Measurements from ENCODE around the gene ADAM11. TPM values are rescaled to one million over a fixed set of nuclear protein-coding genes. Genes with fewer than 3 reads are reported as not detected.
"Not testable (repeated sequence)": the region's sequence is repeated elsewhere in the genome, so short reads cannot be mapped to it uniquely, and the experiment has no call there.

The ADAM11 gene
- total RNA-seq, 1 experiment from 2014 or later = 0.12 TPM

DNA sequence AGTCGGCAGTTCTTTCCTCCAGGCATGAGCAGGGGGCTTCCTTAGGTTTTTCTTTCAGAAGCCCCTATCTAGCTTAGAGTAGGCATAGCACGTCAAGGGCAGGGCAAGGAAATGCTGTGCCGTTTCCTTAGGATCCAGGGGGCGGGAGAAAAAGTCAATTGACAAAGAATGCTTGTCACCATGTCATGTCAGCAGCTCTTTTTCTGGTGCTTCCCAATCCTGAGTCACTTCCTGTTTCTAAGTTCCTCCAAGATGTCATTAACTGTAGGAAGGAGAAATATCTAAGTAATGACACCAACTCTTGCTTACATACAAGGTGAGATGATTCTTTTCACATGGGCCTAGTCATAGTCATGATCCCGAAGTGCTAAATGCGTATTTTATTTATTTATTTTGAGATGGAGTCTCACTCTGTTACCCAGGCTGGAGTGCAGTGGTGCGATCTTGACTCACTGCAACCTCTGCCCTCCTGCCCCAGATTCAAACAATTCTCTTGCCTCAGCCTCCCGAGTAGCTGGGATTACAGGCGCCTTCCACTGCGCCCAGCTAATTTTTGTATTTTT is 36.1 kb downstream of the ADAM11 start:
- peak; percentile 97 for DNase-seq (ENCODE audit: low read depth)

DNA sequence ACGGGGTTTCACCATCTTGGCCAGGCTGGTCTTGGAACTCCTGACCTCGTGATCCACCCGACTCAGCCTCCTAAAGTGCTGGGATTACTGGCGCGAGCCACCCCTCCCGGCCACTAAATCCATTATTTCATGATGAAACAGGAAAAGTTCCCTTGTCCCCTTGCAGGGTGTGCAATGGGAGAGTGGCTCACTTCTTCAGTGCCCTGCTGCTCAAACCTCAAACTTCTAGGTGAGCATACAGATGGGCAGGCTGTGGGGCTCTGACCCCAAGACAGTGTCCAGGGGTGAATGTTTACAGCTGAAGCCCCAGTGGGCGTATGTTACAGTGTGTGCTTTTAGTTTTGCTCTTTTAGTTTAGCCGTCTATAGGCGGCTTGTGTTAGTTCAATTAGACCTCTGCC is 36.6 kb downstream of the ADAM11 start:
- no peak for DNase-seq (ENCODE audit: low read depth)

DNA sequence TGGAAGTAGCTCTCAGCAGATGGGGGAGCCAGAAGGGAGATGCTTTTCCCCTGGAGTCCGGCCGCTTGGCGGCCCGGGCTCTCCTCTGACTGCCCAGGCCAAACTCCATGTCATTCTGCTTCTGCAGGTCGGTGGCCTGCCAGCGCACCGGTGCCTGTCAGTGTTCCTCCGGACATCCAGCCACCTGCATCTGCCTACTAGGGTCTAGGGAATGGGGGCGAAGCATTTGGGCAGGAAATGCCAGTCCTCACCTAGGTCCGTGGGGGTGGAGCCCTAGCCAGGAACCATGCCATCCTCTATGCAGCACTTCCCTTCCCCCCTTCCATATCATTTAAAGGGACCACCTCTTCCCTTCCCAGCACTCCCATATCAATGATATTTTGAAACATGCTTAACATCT is 37.1 kb downstream of the ADAM11 start:
- DNase-seq (ENCODE audit: low read depth) = no peak

DNA sequence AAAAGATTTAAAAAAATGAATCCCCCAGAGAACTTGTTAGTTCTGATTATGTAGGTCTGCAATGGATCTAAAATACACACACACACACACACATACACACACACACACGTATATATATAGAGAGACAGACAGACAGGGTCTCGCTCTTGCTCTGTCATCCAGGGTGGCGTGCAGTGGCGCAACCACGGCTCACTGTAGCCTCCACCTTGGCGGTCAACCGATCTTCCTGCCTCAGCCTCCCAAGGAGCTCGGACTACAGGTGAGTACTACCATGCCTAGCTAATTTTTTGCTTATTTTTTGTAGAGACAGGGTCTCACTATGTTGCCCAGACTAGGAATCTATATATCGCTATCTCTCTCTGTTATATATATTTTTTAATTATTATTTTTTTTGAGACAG is 37.9 kb downstream of the ADAM11 start:
- no peak for DNase-seq (ENCODE audit: low read depth)

DNA sequence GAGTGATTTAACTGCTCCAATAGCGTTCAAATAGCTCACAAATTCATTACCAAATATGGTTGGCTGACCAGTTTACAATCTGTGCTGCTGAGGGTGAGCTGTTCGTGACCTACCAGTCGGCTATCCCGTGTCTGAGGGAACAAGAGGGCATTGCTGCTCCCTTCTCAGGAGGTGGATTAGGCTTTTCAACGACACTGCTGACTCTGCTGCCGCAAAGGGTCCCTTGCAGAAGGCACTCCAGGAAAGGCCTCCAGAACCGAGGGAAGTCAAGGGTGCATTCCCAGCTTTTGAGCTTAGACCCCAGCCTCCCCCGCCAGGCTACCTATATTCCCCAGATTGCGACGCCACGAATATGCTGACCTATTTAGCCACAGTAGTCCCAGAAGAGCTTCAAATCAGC is 39.0 kb downstream of the ADAM11 start:
- DNase-seq (ENCODE audit: low read depth) = peak; percentile 45

DNA sequence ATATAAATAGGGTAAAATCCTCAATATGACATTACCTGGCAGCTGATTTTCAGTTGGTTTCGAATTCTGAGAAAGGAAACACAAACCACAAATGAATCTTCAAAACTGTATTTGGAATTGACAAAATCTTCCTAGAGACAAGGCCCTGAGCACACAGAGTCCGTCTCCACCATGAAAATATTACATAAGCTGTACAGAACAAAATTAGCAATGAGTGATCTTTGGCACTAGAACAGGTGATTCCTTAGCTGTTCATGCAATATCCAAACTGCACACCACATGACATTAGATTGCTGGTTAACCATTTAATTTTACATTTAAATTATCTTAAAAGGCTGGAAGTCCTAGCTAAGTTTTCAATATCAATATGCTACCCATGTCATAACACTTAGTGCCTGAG is 39.6 kb downstream of the ADAM11 start:
- no peak for DNase-seq (ENCODE audit: low read depth)

DNA sequence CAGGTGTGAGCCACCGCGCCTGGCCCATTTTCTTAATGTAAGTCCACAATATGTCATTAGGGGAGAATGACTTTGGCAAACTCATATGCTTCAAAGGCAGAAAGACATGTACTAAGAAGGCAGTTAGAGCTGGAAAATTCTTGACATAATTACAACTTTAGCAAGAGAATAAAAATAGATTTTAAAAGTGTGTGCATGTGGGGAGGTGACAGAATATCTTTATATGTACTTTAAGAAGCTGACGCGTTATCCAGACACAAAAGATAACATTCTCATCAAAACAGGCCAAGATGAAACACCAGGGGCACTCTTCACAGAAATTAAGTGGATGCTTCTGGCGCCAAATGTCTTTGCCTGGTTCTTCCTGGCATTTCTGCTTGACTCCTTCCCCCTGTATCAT is 43.1 kb downstream of the ADAM11 start:
- no peak for DNase-seq (ENCODE audit: low read depth)

DNA sequence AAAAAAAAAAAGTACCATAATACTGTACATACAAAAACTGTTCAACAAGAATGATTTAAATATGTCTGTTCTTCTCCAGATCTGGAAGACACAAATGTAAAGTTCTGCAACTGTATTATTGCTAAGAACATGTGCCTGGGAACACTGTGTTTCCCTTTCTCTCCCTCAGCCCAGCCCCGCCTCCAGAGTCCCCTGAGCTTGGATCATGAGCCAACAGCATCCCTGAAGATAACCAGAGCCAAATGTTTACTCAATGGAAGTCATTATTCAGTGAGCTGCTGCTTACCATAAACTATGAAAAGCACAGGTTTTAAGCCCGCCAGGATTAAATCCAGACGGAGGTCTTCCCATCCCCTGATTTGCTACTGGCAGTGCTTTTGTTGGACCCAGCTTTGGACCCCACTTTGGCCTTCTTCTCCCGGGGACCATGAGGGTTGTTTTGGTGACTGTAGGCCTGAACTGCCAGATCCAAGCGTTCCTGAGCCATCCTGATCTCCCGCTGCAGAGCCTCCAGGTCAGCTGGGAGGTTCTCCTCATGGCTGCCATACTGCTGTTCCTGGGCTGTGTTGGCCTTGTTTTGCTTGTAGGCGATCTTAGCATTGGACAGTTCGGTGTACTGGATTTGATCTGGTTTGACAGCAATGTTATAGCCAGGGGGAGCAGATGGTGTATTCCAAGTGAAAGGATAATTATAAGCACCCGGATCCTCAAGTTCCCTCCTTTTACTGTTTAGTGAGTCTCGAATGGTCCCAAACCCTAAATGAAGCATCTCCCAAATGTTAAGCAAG is 45.7 kb downstream of the ADAM11 start:
- no peak for DNase-seq (ENCODE audit: low read depth)

DNA sequence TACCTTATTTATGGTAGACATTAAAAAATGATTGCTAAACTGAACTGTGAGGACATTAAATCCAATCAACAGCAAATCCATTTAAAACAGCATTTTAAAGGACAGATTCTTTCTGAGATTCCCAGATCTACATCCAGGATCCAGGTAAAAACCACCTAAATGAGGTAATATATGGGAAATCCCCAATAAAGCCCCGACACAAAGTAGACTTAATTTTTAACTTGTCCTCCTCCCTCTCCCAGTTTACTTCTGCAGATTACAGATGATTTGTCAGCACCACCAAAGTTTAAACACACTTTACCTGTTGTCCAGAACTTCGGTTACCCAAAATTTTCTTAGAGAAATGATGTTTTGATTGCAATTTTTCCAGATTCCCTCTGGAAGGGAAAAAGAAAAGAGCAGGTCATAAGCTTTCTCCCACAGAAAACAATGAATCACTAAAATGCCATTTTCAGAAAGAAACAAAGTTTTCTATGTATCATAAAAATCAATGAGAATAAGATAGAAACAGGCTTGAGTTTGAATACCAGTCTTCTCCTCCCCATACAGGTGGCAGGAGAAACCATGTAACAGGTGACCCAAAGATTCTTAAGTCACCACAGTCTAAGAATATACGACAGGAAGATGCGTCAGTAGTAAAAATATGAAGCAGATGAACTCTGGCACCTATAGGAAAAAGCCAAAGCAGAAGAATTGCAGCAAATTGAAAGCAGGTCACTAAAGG is 48.5 kb downstream of the ADAM11 start:
- DNase-seq (ENCODE audit: low read depth) = no peak

DNA sequence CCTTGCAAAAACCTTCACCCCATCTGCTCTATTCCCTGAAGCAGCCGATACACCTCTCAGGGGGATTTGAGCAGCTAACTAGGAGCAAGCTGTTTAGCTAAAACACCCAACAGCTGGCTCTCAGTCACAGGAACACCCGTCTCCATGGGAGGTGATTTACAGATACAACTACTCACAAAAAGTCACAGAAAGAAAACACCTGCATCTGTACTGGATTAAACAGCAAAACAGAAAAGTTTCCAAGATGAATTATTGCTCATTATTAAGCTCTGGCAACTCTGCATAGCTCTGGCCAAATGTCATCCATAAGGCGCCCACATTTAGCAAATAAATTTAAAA is 49.0 kb downstream of the ADAM11 start:
- DNase-seq (ENCODE audit: low read depth) = no peak

DNA sequence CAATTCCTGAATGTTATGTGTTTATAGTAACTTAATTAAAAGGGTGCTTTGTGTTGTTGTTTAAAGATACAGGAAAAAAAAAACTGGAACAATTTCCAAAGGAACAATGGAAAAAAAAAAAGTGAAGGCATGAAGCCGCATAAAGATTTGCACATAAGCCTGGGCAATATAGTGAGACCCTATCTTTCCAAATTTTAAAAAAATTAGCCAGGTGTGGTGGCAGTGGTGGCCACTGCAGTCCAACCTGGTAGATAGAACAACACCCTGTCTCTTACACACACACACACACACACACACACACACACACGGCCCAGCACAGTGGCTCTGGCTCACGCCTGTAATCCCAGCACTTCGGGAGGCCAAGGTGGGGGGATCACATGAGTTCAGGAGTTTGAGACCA is 49.4 kb downstream of the ADAM11 start:
- no peak for DNase-seq (ENCODE audit: low read depth)

DNA sequence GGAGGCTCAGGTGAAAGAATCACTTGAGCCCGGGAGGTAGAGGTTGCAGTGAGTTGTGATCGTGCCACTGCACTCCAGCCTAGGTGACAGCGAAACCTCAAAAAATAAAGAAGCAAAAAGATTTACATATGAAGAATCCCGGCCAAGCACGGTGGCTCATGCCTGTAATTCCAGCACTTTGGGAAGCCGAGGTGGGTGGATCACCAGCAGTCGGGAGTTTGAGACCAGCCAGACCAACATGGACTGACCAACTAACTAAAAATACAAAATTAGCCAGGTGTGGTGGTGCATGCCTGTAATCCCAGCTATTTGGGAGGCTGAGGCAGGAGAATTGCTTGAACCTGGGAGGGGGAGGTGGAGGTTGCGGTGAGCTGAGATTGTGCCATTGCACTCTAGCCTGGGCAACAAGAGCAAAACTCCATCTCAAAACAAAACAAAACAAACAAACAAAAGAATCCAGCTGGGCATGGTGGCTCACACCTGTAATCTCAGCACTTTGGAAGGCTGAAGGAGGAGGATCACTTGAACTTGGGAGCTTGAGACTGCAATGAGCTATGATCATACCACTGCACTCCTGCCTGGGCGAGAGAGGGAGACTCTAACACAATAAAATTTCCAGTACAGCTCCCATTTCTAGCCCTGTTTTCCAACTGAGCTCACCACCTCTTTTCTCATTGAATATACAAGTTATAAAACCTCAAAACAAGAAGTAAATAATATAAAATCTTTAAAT is 50.0 kb downstream of the ADAM11 start:
- not testable (repeated sequence) for DNase-seq (ENCODE audit: low read depth)

DNA sequence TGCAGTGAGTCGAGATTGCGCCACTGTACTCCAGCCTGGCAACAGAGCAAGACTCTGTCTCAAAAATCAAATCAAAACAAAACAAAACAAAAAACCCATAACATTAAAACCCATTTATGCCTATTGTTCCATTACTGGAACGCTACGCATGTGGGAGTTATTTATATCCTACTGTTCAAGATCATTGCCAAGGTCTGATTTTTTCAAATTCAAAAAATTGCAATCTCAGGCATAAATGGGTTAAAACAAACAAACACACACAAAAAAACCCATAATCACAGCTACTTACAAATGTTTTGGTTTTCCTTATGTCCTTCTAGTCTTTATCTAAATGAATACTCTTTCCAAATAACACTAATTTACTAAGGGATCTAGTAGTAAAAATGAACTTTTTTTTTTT is 53.5 kb downstream of the ADAM11 start:
- no peak for DNase-seq (ENCODE audit: low read depth)

DNA sequence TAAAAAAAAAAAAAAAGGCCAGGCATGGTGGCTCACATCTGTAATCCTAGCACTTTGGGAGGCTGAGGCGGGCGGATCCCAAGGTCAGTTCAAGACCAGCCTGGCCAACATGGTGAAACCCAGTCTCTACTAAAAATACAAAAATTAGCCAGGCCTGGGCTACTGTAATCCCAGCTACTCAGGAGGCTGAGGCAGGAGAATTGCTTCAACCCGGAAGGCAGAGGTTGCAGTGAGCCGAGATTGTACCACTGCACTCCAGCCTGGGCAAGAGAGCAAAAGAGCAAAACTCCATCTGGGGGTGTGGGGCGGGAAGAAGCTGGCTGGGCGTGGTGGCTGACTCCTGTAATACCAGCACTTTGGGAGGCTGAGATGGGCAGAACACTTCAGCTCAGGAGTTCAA is 59.7 kb downstream of the ADAM11 start:
- DNase-seq (ENCODE audit: low read depth) = not testable (repeated sequence)

DNA sequence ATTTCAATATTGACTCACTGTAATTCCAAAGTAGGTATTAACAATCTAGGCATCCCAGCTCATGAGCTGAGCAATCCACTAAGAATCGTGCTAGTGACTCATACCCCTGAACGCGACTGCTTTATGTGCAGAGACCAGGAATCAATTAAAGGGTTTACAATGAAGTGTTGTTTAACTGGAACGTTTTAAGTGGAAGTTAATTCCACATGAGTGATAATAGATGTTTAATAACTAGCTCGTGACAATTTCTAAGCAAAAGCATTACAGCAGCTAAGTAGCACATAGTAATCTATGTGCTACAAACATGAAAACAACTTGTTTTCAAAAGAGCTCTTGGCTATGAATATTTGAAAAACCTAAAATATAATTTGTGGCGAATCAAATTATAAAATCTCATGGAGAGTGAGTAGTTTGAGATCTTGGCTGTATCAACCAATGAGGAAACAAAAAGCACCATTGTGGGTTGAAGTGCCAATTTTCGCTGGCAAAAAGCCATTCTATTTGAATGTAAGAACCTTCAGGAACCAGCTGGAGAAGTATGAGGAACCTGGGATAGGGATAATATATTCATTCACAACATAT is 61.9 kb downstream of the ADAM11 start:
- DNase-seq (ENCODE audit: low read depth) = peak; percentile 94

DNA sequence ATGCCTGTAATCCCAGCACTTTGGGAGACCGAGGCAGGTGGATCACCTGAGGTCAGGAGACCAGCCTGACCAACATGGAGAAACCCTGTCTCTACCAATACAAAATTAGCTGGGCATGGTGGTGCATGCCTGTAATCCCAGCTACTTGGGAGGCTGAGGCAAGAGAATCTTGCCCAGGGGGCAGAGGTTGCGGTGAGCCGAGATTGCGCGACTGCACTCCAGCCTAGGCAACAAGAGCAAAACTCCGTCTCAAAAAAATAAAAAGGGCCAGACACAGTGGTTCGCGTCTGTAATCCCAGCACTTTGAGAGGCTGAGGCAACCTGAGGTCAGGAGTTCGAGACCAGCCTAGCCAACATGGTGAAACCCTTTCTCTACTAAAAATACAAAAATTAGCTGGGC is 66.4 kb downstream of the ADAM11 start:
- not testable (repeated sequence) for DNase-seq (ENCODE audit: low read depth)

DNA sequence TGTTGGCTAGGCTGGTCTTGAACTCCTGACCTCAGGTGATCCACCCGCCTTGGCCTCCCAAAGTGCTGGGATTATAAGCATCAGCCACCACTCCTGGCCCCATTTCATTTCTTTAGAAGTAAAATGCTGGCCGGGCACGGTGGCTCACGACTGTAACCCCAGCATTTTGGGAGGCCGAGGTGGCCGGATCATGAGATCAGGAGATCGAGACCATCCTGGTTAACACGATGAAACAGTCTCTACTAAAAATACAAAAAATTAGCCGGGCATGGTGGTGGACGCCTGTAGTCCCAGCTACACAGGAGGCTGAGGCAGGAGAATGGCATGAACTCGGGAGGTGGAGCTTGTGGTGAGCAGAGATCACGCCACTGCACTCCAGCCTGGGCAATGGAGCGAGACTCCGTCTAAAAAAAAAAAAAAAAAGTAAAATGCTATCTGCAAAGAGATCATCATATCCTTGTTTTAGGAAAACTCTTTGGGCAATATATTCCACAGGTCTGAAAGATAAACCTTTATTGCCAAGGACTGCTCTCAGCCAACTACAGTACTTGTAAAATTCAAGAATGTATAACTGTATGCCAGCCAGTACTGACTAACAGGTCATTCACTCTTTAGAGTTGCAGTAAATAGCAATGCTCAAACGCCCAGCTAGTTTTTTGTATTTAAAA is 67.5 kb downstream of the ADAM11 start:
- peak; percentile 24 for DNase-seq (ENCODE audit: low read depth)

DNA sequence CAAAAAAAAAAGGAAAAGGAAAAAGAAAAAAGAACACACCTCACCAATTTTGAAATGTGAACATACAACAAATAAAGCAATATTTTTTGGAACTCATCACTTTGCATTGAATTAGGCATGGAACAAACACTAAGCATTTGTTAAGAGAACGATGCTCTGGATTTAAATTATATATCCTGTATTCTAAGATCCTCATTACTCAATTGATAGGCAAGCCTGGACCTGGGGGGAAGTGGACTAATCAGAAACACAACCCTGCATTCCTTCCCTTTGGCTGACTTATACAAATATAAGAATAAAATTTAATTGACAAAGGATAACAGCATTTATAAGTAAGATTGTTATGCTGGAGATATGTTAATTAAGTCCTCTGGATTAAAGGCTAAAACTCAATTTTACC is 69.1 kb downstream of the ADAM11 start:
- no peak for DNase-seq (ENCODE audit: low read depth)

DNA sequence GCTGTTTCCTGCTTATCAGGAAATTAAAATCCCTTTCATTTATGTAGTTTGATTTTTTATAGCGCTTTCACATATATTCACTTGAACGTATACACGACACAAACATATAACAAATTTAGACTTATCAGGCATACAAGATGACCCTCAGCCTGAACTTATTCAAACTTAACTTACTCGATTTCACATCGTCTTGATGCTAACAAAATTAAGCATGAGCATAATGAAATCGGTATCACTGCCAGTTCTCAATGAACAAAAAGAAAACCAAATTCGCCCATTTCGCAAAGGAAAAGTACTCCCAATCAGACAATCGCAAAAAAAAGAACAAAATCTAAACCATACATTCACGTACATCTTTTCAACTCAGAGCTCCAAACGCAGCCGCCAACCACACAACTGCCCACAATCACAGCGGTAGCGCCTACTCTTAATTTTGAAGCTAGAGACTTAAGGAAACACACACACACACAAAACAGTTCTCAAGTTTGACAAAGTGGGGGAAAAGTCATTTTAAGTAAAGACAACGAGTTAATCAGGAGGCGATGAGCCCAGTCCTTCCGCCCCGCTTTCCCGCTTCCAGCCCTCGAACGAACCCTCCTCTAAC is 70.2 kb downstream of the ADAM11 start:
- DNase-seq (ENCODE audit: low read depth) = peak; percentile 47

DNA sequence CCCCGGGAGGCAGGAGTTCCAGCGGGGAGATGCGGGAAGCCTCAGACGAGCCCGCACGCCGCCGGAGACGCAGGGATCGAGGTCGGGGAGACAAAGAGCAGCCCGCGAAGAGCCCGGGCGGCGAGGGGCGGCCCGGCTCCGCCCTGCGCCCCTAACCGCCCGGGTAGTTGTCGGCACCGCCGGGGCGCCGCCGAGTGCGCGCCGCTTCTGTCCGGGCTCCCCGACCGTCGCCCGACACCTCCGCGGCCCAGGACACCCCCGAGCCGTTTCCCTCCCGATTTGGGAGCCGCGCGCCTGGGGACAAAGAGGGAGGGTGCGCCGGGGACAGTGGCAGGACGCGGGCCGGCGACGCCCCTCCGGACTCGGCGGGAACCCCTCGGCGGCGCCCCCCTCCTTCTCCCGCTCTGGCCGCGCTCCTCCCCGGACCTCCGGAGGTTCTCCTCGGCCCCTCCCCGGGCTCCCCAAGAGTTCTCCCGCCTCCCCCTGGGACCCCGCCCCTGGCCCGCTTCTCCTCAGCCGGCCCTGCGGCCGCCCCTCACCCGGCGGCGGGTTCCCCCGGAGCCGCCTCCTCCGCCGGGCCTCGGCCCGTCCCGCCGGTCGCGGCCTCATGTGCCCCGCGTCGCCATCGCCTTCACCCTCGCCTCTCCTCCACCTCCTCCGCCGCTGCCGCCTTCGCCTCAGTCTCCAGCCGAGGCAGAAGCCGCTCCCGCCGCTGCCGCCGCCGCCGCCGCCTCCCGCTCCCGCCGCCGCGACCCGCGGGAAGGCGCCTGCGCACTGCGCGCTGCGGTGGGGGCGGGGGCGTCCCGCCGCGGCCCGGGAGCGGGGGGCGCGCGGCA is 71.0 kb downstream of the ADAM11 start, which contains the start of gene GJC1:
Gene GJC1 (minus strand): TSS at position 765 of the 836 bp plus-strand sequence. CDS start 24,470 bp downstream, outside the sequence.
- DNase-seq (ENCODE audit: low read depth) = peak; percentile 59

Measured in M059J (cell line).